Transverse colon (tissue), 4 donors: ENCODE measurements around the gene FZD4. TPM values are rescaled to one million over a fixed set of nuclear protein-coding genes. Genes with fewer than 3 reads are reported as not detected.

Source experiments
- DNase-seq: peaks from one replicate; pipeline ENCODE4 v3.0.0-alpha.2; 2019
- H3K27ac ChIP-seq, 4 donors: fragments of 200-600 bp; sonication (generic); 2 replicates each; pipeline ENCODE4 v1.5.1; 2016 to 2018; ENCODE audit warnings: inconsistent platforms in 4 of 4
- H3K27me3 ChIP-seq: fragments of 200-600 bp; sonication (generic); 2 replicates; pipeline ENCODE4 v1.5.1; 2017; ENCODE audit warnings: inconsistent platforms
- H3K36me3 ChIP-seq, 4 donors: fragments of 200-600 bp; sonication (generic); 2 replicates each; pipeline ENCODE4 v1.5.1; 2017 to 2019; ENCODE audit warnings: inconsistent platforms in 4 of 4
- H3K4me1 ChIP-seq, 4 donors: fragments of 200-600 bp; sonication (generic); 2 replicates each; pipeline ENCODE4 v1.5.1; 2017 to 2020; ENCODE audit warnings: inconsistent platforms in 4 of 4
- H3K4me3 ChIP-seq, 4 donors: fragments of 200-600 bp; sonication (generic); 1 replicate in 1 of 4; 2 replicates in 3 of 4; pipeline versions ENCODE4 v1.5.1 to v1.6.1; 2017 to 2019; ENCODE audit warnings: inconsistent platforms in 4 of 4
- H3K9me3 ChIP-seq, 2 donors: fragments of 200-600 bp; sonication (generic); 2 replicates each; pipeline ENCODE4 v1.5.1; 2017 to 2019; ENCODE audit warnings: inconsistent platforms in 2 of 2
- CTCF ChIP-seq, 5 experiments: fragments of 200-600 bp in 3 of 5; fragments of 450-650 bp in 2 of 5; sonication (generic) in 3 of 5; IDR thresholded peaks; 1 replicate in 2 of 5; 2 replicates in 3 of 5; pipeline ENCODE4 v1.5.1; 2016 to 2017; ENCODE audit warnings: antibody characterized with exemption in 5 of 5, inconsistent platforms in 3 of 5, mild to moderate bottlenecking in 2 of 5, moderate library complexity in 1 of 5
- EP300 ChIP-seq: sonication (generic); formaldehyde crosslinking; IDR thresholded peaks from one replicate; pipeline ENCODE4 v1.6.1; 2017; ENCODE audit warnings: antibody characterized with exemption, low read depth
- POLR2A ChIP-seq: fragments of 450-650 bp; IDR thresholded peaks from one replicate; pipeline ENCODE4 v1.6.1; 2016; ENCODE audit warnings: antibody characterized with exemption, mild to moderate bottlenecking, moderate library complexity
- POLR2AphosphoS5 ChIP-seq, 3 donors: sonication (generic); formaldehyde crosslinking; IDR thresholded peaks; one replicate each; pipeline ENCODE4 v1.6.1; 2016; ENCODE audit warnings: antibody characterized with exemption in 3 of 3
- WGBS, 2 donors: methylation state at CpG; one replicate each; pipeline ENCODE4 v1.1.5; 2018; ENCODE audit warnings: low coverage in 1 of 2; 5-methylcytosine and 5-hydroxymethylcytosine counted together
- in situ Hi-C, 4 donors: fragments of 200-750 bp; cut with MboI; loops; one replicate each; pipeline versions ENCODE4 v1.15.0 to v1.15.1; 2017; ENCODE audit warnings: low sequenced_read_pairs in 3 of 4, low pct_ligation_motif_present in 1 of 4, low pct_unique_long_range_greater_than_20kb in 1 of 4
- intact Hi-C: fragments of 100-400 bp; cut with DNase I; formaldehyde crosslinking; loops from one replicate; pipeline ENCODE4 v1.15.1; 2023; ENCODE audit warnings: low total_unique reads
- total RNA-seq, 4 donors: library from RNA; depleted of rRNA; stranded (reverse); fragments of >200 nt; gene quantifications; one replicate each; pipeline ENCODE4 v1.1.0, GENCODE V29; 2016

FZD4 gene
- total RNA-seq, 4 donors from 2014 or later: 9.1 to 27.1 (median 18.1) TPM

GRCh38 chr11:86898689-86899088, 56.5 kb downstream of the FZD4 start:
- Histone ChIP-seq H3K27me3 (no peaks in the 10 kb centered on the region), H3K9me3 (no peaks in the 10 kb centered on the region), H3K36me3 (no peaks in the 10 kb centered on the region), H3K27ac (no peak overlapping the region), H3K4me1 (no peaks in the 10 kb centered on the region), H3K4me3 (no peak overlapping the region)
- in situ Hi-C loops: no loop called here
- intact Hi-C loops: no loop called here
- no peak for DNase-seq
- 100% methylated on average over 1 of the region's 1 CpG; no CpG with 5 or more reads in 1 of the 2 donors for WGBS, 2 donors
- TF ChIP-seq EP300: no peak
- no peak for TF ChIP-seq CTCF (IDR thresholded peaks at IDR 0.05)
- TF ChIP-seq POLR2A: no peak
- no peak for TF ChIP-seq POLR2AphosphoS5 (IDR thresholded peaks at IDR 0.05)

- Histone ChIP-seq H3K4me3 (no peak overlapping the region), H3K27me3 (no peaks in the 10 kb centered on the region), H3K27ac (no peak overlapping the region), H3K9me3 (no peaks in the 10 kb centered on the region), H3K4me1 (no peaks in the 10 kb centered on the region), H3K36me3 (no peaks in the 10 kb centered on the region)
- TF ChIP-seq EP300 (no peak), POLR2AphosphoS5 (IDR thresholded peaks at IDR 0.05) (no peak), POLR2A (no peak), CTCF (IDR thresholded peaks at IDR 0.05) (no peak)
- in situ Hi-C loops: no loop called here
- intact Hi-C loops: no loop called here
- DNase-seq: no peak
- 72 to 75% methylated on average over 4 to 5 of the region's 5 CpGs for WGBS, 2 donors
Observed at GRCh38 chr11:86896441-86896841, 58.8 kb downstream of the FZD4 start.

Other genes starting within 250 kb of the FZD4 start
- 100 to 1,000 TPM in 1 of 4 donors, 10 to 100 TPM in 3; 48.8 to 220 (median 49.7) TPM for gene PRSS23, start 154.9 kb downstream of the FZD4 start, total RNA-seq
- 100 to 1,000 TPM in 1 of 4 donors, 10 to 100 TPM in 3; 13.1 to 123 (median 19.1) TPM for gene TMEM135, start 82.5 kb upstream of the FZD4 start, total RNA-seq